ENCODE measurements around the gene BHLHE23.

Gene BHLHE23

DNA sequence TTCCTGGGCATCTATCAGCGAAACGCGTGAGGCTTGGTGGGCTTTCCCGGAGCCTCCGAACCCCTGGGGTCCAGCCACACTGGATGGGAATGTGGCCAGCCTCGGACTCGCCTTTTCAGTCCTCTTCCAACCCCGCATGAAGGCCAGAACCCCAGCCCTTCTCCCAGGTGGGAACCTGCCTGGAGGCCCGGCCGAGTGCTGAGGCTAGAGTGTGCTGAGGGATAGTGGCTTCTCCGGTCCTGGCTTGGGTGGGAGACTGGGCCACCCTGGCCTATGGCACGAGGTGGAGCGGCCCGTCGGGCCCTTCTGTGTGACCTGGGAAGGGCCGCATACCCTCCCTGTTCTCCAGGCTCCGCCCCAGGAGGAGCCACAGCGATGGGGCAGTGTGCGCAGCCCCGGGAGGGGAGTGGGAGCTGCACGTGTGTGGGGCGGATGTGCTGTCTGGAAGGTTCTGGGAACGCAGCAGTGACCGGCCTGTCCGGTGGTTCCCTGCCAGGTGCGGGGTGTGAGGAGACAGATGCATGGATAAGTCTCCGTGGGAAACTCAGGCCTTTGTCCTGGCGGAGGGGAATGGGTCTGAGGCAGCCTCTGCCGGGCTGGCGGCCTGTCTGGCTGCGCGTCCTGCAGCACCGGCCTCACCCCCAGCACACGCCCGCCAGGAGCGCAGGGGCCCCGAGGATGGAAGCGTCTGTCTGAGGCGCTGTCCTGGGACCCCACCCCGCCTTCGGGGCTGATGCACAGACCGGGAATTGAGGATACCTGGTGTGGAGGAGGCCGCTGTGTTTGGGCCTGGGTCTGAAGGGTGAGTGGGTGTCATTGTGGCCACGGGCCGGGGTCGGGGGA is 1.1 kb upstream of the BHLHE23 start:
- DNase-seq: no peak

DNA sequence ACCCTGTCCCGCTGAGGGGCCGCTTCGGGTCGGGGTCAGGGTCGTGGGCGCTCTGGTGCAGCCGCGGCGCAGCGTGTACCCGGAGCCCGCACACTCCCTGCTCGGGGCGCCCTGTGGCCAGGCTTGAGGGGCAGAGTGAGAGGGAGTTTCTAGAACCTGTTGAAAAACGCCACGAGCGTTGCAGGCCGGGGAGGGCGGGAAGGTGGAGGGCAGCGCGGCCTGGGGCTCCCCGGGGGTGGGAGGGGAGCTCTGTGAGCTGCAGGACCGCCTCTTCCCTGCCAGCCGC is 539 bp upstream of the BHLHE23 start:
- no peak for DNase-seq

DNA sequence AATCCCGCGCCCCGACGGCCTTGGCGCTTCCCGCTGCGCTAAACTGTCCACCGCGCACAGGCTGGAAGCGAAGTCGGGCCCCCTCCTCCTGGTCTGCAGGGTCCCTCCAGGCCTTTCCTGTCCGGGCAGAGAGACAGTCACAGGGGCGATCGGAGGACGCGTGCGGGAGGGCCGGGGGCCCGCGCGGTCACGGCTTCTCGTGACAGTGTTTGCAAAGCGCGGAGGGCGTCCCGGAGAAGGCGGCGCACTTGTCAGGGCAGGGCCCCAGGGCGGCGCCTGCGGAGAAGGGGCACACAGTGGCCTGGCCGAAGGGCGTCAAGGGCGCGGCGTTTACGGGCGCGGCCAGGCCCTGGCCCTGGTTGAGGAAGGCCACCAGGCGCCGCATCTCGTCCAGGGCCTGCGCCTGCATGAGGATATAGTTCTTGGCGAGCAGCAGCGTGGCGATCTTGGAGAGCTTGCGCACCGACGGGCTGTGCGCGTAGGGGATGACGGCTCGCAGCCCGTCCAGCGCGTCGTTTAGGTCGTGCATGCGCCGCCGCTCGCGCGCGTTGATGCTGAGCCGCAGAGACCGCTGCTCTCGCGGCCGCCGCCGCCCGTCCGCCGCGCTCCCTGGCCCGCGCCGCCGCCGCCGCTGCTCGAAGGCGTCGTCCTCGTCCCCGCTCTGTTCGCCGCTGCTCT is 763 bp downstream of the BHLHE23 start:
- DNase-seq: peak; percentile 65

DNA sequence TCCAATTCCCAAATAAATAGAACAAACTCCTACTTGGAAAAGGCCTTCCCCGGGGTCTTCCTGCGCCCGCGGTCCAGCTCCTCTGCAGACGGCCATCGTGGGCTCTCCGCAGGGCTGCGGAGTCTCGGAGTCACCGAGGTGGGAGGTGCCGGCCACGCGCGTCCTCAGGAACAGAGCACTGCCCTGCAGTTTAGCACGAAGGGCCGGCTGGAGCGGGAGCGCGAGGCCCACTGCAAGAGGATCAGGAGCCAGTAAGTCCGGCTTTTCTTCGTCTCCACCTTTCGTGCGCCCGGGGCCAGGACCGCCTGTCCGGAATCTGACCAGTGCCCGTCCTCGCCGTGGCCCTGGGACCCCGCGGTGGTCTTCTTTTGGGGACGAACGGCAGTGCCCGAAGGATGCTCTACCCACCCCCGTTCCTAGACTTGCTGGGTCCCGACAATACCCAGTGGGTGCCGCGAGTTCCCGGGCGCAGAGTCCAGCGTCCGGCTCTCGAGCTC is 1.4 kb downstream of the BHLHE23 start:
- DNase-seq: peak; percentile 66

DNA sequence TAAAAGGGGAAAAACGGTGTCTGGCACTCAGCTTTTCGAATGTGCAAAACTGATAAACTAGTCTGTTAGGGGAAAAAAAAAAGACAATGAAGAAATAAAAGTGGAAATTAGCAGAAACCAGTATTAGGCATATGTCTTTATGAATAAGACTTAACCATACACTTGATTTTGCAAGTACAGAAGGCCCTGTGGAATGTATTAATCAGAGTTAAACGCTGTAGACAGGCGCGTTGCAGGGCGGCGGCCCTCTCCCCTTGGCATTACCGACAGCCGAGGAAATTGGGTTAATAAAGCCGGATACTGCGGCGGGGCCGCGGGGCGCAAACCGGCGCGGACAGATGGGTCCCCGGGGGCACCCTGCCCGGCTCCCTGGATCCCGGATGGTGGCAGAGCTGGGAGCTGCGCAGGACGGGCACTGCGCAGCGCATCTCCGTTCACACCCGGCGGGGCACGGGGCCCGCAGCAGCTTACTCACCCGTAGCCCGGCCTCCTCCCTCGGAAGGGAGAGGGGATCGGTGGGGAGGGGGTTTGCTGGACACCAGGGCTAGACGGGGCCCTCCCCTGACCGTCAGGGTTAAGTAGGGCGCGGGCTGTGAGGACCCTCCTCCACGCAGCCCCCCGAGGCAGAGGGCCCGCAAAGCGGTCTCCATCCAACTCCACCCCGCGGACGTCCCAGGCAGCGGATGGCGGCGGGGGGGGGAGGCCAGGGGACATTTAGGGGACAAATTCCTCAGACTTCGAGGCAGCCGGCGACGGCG is 2.0 kb downstream of the BHLHE23 start:
- peak; percentile 72 for DNase-seq

DNA sequence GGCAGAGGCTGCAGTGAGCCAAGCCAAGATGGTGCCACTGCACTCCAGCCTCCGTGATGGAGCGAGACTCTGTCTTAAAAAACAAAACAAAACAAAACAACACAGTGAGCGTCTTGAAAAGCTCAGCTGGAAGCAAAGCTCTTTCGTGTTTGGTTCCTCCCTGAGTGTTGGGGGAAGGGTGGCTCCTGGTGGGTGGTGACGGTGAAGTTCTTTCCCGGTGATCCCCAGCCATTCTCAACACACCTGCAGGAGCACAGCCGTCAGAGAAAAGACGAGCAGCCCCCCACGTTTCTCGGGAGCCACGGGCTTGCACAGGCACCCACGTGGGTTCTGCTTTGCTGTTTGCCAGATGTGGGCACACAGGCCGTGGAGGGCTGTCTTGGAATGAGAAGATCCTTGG is 3.2 kb downstream of the BHLHE23 start:
- no peak for DNase-seq

DNA sequence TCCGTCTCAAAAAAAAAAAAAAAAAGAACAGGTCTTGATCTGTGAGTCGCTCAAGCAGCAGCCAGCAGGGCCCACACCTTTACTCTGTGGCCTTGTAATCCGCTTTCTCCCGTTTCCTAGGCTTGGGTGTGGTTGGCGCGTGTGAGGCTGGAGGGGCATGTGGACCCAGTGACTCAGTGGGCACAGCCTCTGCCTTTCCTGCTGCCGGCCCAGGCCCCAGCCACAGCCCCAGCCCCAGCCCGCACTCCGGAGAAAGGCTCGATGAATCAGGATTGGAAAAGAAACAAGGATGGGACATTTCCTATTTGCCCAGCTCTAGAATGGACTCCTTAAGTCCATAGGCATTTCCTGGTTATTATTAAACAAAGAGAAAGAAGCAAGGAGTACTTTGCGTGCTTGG is 4.3 kb downstream of the BHLHE23 start:
- DNase-seq: no peak

DNA sequence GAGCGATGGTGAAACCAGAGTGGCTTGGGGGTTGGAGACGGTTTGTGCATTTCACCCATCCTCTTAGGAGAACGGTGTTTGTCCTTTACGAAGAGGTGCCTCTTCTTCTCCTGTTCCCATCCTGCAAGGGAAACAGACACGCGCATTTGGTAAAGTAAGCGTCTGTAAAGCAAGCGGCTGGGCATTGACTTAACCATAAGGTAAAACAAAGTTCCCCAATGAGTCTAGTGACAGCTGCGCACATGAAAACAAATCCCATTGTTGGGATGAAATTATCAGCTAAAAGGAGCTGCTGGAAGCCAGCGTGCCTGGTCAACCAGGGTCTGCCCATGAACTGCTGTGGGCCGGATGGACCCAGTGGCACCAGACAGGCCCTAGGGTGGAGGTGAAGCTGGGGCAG is 5.8 kb downstream of the BHLHE23 start:
- DNase-seq: no peak

DNA sequence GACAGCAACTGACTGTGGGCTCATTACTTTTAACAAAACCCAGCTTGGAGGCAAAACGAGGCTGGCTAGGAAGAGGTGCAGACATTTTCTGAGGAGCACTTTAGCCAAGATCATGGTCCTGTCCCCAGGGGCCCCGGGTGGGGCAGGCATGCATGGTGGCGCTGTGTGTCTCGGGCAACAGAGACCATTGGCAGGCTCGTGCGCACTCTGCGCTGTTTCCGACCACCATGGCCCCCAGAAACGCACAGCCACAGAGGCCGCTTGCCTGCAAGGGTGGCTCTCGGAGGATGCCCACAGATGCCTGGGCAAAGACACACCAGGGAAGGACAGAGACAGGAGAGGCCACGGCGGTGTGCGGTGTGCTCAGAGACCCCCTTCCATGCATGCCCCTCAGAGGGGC is 6.7 kb downstream of the BHLHE23 start:
- DNase-seq: no peak

DNA sequence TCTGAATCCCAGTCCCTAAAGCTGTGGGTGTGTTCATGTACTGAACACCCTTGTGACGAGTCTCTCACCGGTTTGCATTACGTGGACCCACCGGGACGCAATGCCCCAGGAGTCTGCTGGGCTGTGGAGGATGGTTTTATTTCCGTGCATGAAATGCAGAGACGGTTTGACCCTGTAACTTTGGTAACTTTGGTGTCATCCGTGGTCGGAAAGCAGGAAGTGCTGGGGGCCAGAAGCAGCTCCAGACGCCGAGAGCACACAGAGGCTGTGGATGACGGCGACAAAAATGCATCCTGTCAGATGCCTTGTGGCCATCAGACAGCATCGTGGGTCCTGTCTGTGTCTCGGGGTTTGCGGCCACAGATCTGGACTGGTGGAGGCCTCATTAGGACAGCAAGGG is 7.2 kb downstream of the BHLHE23 start:
- DNase-seq: no peak

DNA sequence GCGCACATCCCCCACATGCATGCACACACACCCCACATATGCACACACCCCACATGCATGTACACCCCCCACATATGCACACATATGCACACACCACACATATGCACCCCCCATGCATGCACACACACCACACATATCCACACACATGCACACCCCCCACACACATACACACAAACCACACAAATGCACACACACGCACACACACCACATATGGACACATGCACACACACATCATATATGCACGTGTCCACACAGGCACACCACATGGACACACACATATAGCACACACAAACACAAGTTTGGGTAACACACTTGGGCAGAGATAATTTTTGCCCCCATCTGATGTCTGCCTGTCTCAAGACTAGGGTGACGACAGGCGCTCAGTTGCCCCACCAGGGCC is 8.3 kb downstream of the BHLHE23 start:
- DNase-seq: no peak

DNA sequence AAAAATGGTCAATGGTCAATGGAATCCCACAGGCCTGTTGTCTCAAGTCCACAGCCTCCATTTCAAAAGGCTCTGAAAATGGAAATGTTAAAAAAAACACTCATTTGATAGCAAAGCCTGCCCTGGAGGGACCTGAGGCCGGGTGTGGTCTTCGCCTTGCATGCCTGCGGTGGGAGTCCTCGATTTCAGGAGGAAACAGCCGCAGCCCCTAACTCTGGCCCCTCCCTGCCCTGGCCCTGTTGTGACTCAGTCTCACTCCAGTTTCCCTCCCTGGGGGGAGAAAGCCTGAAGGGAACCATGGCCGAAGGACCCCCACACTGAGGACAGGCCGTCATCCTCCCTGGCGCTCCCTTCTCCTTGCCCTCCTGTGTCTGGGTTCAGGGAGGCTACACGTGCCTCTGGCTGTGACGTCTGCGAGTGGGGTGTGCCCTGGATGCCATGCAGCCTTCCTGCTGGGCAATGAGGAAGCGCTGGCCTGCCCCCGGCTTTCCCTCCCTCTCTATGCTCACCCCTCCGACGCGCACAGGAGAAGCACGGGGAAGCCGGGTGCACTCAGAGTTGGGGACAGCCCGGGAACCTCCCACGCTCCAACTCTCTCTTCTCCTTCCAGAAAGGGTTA is 9.2 kb downstream of the BHLHE23 start:
- DNase-seq: no peak

DNA sequence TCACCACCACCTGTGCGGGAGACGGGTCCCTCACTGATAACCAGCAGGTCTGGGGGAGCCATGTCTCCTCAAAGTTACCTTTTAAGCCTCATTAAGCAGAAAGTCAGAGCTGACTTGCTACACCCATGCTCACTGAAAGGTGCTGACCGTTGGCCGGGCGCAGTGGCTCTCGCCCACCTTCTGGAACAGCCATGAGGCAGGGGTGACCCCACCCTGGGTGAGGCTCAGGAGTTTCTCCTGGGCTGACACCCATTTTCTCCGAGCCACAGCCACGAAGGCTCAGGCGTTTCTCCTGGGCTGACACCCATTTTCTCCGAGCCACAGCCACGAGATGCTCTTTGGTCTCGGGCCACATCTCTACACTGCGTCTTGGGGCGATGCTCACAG is 10.2 kb downstream of the BHLHE23 start:
- no peak for DNase-seq

DNA sequence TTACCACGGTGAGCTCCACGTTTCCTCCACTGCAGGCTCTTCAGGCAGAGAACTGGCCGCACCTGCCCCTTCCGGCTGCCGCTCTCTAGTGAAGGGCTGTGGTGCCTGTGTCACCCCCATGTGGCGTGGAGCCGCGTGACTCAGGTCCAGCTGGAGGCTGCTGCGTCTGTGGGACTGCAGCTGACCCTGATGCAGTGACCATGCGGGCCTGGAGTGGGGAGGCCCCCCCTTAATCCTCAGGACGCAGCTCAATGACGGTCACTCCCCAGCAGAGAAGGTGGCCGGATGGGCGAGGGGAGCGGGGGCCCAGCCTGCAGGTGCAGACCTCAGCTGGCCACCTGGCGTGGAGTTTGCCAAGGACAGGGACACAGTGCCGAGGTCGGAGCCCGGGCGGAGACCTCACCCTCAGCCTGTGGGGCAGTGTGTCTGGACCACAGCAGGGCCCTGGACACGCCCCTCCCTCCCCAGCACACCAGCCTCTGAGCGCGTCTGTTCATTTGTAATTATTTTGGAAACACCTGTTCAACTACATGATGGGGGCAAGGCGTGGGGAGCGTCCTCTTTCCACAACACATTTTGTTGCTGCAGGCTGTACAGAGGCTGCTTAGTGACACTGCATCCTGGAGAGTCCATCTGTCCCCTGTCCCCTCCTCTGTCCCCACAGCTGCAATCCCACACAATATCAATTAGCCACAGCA is 10.7 kb downstream of the BHLHE23 start:
- no peak for DNase-seq

DNA sequence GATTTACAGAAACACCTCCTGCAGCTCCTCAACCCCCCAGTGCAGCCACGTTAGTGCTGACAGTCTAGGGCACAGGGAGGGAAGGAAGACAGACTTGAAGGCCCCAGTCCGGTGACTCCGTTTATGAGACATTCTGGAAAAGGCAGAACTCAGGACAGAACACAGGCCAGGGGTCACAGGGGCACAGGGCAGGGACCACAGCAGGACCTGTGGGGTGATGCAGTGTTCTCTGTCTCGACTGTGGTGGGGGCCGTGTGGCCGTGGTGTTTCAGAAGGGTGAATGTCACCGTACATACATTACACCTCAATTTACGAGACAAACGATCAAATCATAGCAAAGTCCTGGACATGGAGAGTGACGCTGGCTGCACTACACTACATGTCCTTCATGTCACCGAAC is 11.3 kb downstream of the BHLHE23 start:
- DNase-seq: no peak

DNA sequence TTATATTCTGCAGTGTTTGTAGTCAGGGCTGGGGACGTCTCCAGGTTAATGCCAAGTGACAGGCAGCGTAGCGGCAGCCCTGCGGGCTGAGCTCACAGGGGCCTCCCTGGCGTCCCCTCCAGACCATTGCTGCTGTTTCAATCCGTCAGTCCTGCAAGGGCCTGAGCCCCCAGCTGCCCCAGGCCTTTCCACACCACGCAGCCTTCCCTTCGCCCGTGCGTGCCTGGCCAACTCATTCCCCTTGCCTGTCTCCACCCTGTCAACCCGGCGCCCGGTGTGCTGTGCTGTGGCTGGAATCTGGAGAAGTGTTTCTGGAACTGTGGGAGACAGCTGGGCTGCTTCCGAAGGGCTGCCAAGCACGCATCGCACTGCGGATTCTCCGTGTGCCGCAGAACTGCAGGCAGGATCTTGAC is 11.9 kb downstream of the BHLHE23 start:
- DNase-seq: peak; percentile 85

DNA sequence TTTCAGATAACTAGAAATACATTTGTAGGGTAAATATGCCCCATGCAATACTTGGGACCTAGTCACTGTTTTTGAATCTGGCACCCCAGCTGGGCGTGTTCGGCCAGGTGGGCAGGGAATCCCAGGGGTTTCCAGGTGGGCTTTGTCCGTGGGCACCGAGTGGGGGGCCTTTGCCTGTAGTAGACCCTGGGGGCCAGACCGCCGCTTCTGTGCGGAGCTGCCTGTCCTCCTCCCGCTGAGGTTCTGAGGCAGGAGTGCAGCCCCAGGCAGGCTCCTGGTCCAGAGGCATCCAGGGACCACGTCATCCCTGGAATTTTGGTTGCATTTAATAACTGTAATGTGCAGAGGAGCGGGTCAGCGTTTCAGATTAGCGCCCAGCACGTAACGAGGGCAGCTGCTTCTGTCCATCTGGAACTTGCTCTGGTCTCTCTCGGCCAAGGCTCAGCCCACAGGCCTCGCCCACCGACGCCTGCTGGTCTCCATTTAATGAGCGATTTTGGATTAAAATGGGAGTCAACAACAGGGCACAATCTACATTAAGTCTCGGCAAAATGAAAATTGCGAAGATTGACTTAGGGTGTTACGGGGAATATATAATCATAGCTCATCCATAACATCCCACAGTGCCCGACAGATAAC is 12.8 kb downstream of the BHLHE23 start:
- peak; percentile 66 for DNase-seq

DNA sequence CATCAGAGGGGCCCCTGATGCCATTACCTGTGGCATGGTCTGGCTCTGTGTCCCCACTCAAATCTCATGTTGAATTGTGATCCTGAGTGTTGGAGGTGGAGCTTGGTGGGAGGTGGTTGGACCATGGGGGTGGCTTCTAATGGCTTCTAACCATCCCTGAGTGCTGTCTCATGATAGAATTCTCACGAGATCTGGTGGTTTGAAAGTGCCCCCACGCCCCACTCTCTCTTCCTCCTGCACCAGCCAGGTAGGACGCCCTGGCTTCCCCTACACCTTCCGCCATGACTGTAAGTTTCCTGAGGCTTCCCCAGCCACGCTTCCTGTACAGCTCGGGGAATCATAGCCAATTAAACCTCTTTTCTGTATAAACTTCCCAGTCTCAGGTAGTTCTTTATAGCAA is 14.9 kb downstream of the BHLHE23 start:
- no peak for DNase-seq

DNA sequence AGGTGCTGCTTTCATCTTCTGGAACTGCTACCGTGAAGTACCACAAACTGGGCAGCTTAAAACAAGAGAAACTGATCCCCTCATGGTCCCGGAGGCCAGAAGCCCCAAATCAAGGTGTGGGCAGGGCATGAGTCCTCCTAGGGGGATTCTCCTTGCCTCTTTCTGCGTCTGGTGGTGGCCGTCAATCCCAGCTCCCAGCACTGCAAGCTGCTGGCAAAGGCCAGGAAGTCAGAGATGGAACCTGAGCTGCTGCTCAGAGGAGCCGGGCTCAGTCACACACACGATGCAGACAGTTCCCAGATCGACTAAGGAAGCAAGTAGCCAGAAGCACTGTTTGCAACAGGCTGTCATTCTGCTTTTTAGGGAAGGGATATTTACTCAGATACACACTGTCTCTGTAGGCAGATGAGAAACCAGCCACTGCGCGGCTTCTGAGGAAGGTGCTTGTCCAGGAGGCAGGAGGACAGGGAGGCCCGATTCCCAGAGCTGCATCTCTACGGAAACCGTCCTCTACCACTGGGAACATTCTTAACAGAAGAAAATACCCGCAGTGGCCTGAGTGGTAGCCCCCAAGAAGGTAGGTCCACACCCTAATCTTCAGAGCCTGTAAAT is 15.5 kb downstream of the BHLHE23 start:
- no peak for DNase-seq

DNA sequence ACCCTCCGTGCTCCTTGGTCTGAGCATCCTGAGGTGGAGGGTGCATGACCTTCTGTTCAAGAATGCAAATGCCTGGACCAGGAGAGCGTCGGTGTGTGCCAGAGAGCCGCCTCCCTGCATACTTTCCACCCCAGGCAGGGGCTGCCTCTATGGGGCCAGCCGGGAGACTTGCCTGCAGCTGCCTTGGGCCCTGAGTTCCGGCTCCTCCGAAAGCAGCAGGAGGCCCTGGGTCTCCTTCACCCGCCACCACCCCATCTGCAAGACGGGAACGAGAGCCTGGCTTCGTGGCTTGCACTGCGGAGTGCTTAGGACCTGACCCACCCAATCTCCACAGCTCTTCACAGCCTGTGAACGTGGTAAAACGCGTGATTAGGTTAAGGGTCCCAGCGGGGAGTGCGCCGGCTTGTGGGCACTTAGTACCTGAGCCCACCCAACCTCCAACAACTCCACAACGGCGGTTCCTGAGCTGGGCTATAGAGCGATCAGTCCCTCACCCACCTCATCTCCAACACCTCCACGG is 16.4 kb downstream of the BHLHE23 start:
- DNase-seq: no peak

DNA sequence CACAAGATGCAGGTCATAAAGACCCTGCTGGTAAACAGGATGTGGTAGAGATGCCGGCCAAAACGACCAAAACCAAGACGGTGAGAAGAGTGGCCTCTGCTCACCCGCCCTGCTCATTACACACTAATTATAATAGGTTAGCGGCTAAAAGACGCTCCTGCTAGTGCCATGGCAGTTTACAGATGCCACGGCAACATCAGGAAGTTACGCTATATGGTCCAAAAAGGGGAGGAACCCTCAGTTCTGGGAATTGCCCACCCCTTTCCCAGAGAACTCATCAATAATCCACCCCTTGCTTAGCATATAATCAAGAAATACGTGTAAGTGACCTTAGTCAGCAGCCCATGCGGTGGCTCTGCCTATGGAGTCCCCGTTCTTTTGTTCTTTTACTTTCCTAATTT is 17.6 kb downstream of the BHLHE23 start:
- DNase-seq: no peak

DNA sequence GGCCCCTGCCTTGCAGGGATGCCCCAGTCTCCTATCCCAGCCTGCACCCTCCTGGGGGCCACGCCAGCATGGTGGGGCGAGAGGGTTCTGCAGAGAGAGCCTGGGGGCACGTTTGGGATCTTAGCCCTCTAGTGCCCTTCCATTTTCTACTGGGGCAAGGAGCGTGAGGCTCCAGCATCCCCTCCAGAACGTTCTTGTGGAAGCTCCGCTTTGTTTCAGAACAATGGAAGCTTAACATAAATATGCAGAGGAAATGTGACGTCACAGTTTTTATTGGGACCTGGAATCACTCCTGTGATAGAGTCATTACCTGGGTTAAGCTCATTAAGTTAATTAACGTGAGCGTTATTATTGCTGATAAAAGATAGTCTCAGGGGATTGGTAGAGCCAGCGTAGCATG is 19.6 kb downstream of the BHLHE23 start:
- DNase-seq: no peak

Data from retina (tissue), 1 donor.